IMR-90 (cell line): ENCODE measurements around the gene ZAP70. TPM values are rescaled to one million over a fixed set of nuclear protein-coding genes. Genes with fewer than 3 reads are reported as not detected.

Experiments used
- ATAC-seq: fragments of 200-7000 bp; cut with Tn5 transposase; 2 replicates; pipeline ENCODE4 v1.9.1; 2020; ENCODE audit warnings: low read depth, mild to moderate bottlenecking, moderate library complexity
- Bru-seq: library from RNA; stranded (reverse); fragments of 400-500 nt; gene quantifications from one replicate; lab custom pipeline; 2021; lab: Mats Ljungman, UMichigan
- BruChase-seq, 2 experiments: library from RNA; stranded (reverse); fragments of 400-500 nt; gene quantifications; one replicate each; lab custom pipeline; 2021; lab: Mats Ljungman, UMichigan
- BruUV-seq: library from RNA; stranded (reverse); fragments of 400-500 nt; replicated peaks from 2 replicates; lab custom pipeline; 2021; lab: Mats Ljungman, UMichigan
- CTCF ChIA-PET: fragments of 300-600 bp; formaldehyde crosslinking; extraction: SDS; loops from one replicate; lab custom pipeline; 2021; ENCODE audit warnings: antibody characterized with exemption; lab: Yijun Ruan, JAX
- POLR2A ChIA-PET: fragments of 300-600 bp; sonication (Branson Sonifier 250); formaldehyde crosslinking; loops from one replicate; lab custom pipeline; 2022; ENCODE audit warnings: antibody characterized with exemption; ENCODE audit not compliant: unreplicated experiment; lab: Charles Lee
- DNase-seq: peaks from one replicate; pipeline ENCODE4 v3.0.0; 2013
- H2AFZ ChIP-seq: replicated peaks from 2 replicates; pipeline ENCODE3; 2013; ENCODE audit warnings: low read length, mild to moderate bottlenecking; ENCODE audit not compliant: poor library complexity
- H2AK5ac ChIP-seq: 2 replicates; pipeline ENCODE4 v1.6.1; 2013; ENCODE audit warnings: low read depth, low read length, inconsistent platforms
- H2AK9ac ChIP-seq: replicated peaks from 2 replicates; pipeline ENCODE3; 2013; ENCODE audit warnings: mild to moderate bottlenecking, low read depth, low read length, moderate library complexity; ENCODE audit not compliant: poor library complexity
- H2BK120ac ChIP-seq: 2 replicates; pipeline ENCODE4 v1.6.1; 2013; ENCODE audit warnings: low read depth, low read length, inconsistent platforms
- H2BK15ac ChIP-seq: 3 replicates; pipeline ENCODE4 v1.6.1; 2013; ENCODE audit warnings: low read depth, low read length, inconsistent platforms
- H2BK20ac ChIP-seq: 2 replicates; pipeline ENCODE4 v1.6.1; 2013; ENCODE audit warnings: low read depth, mild to moderate bottlenecking, inconsistent platforms, low read length, moderate library complexity
- H2BK5ac ChIP-seq: 2 replicates; pipeline ENCODE4 v1.6.1; 2013; ENCODE audit warnings: mild to moderate bottlenecking, low read depth, low read length, inconsistent platforms; ENCODE audit not compliant: poor library complexity, severe bottlenecking
- H3K14ac ChIP-seq: replicated peaks from 2 replicates; pipeline ENCODE4 v1.6.1; 2013; ENCODE audit warnings: low read depth, low read length, inconsistent platforms
- H3K18ac ChIP-seq: 2 replicates; pipeline ENCODE4 v1.6.1; 2013; ENCODE audit warnings: low read depth, low read length, control low read depth
- H3K23ac ChIP-seq: 2 replicates; pipeline ENCODE4 v1.6.1; 2013; ENCODE audit warnings: low read depth, low read length, inconsistent platforms
- H3K27ac ChIP-seq: 2 replicates; pipeline ENCODE4 v1.5.1; 2013; ENCODE audit warnings: mild to moderate bottlenecking, control low read depth, low read length; ENCODE audit not compliant: insufficient read depth
- H3K27me3 ChIP-seq: 2 replicates; pipeline ENCODE4 v1.6.1; 2013; ENCODE audit warnings: low read length; ENCODE audit not compliant: control insufficient read depth, insufficient read depth
- H3K36me3 ChIP-seq: 2 replicates; pipeline ENCODE4 v1.6.1; 2013; ENCODE audit warnings: low read length, mixed read lengths; ENCODE audit not compliant: control insufficient read depth, insufficient read depth
- H3K4ac ChIP-seq: 2 replicates; pipeline ENCODE4 v1.6.1; 2013; ENCODE audit warnings: low read depth, low read length, inconsistent platforms
- H3K4me1 ChIP-seq: 2 replicates; pipeline ENCODE4 v1.6.1; 2013; ENCODE audit warnings: low read length, mixed read lengths; ENCODE audit not compliant: control insufficient read depth, insufficient read depth
- H3K4me2 ChIP-seq: 2 replicates; pipeline ENCODE4 v1.6.1; 2013; ENCODE audit warnings: low read depth, mild to moderate bottlenecking, control low read depth, low read length, moderate library complexity
- H3K4me3 ChIP-seq: 2 replicates; pipeline ENCODE4 v1.5.1; 2013; ENCODE audit warnings: low read depth, mild to moderate bottlenecking, control low read depth, low read length, moderate library complexity; ENCODE audit not compliant: insufficient read depth
- H3K56ac ChIP-seq: 2 replicates; pipeline ENCODE4 v1.6.1; 2013; ENCODE audit warnings: low read length, inconsistent platforms; ENCODE audit not compliant: insufficient read depth; ENCODE audit errors: extremely low read depth
- H3K79me1 ChIP-seq, 2 experiments: 2 replicates each; pipeline ENCODE4 v1.6.1; 2013; ENCODE audit warnings: low read length in 2 of 2, inconsistent platforms in 1 of 2, low read depth in 1 of 2
- H3K9ac ChIP-seq: 2 replicates; pipeline ENCODE4 v1.6.1; 2013; ENCODE audit warnings: low read depth, low read length, control low read depth
- H3K9me1 ChIP-seq: 2 replicates; pipeline ENCODE4 v1.6.1; 2013; ENCODE audit warnings: low read length, inconsistent platforms; ENCODE audit not compliant: insufficient read depth
- H3K9me3 ChIP-seq: 2 replicates; pipeline ENCODE4 v1.6.1; 2013; ENCODE audit warnings: low read length; ENCODE audit not compliant: control insufficient read depth, insufficient read depth
- H4K20me1 ChIP-seq: 2 replicates; pipeline ENCODE4 v1.6.1; 2013; ENCODE audit warnings: low read length, inconsistent platforms; ENCODE audit not compliant: insufficient read depth
- H4K5ac ChIP-seq: 2 replicates; pipeline ENCODE4 v1.6.1; 2013; ENCODE audit warnings: mild to moderate bottlenecking, low read depth, low read length, control low read depth
- H4K8ac ChIP-seq, 2 experiments: 2 replicates each; pipeline ENCODE4 v1.6.1; 2013; ENCODE audit warnings: low read depth in 2 of 2, low read length in 2 of 2, control low read depth in 1 of 2, inconsistent platforms in 1 of 2
- H4K91ac ChIP-seq: 2 replicates; pipeline ENCODE4 v1.6.1; 2013; ENCODE audit warnings: low read depth, low read length, inconsistent platforms; ENCODE audit not compliant: insufficient read depth
- CEBPB ChIP-seq: IDR thresholded peaks from 2 replicates; pipeline ENCODE4 v1.6.1; 2012; ENCODE audit warnings: low read depth, low read length, improper control_type of control experiment
- CHD1 ChIP-seq: IDR thresholded peaks from 2 replicates; pipeline ENCODE4 v1.6.1; 2012; ENCODE audit warnings: low read depth, low read length, improper control_type of control experiment
- FOS ChIP-seq: fragments of 150-350 bp; IDR thresholded peaks from 2 replicates; pipeline ENCODE4 v1.6.1; 2016; ENCODE audit warnings: low read depth, low read length
- RCOR1 ChIP-seq: IDR thresholded peaks from 2 replicates; pipeline ENCODE4 v1.6.1; 2012; ENCODE audit warnings: mild to moderate bottlenecking, low read length, improper control_type of control experiment; ENCODE audit not compliant: insufficient replicate concordance
- RFX5 ChIP-seq: IDR thresholded peaks from 2 replicates; pipeline ENCODE4 v1.8.0; 2012; ENCODE audit warnings: low read depth, mild to moderate bottlenecking, low read length, moderate library complexity
- USF2 ChIP-seq: fragments of 150-350 bp; IDR thresholded peaks from 2 replicates; pipeline ENCODE4 v1.6.1; 2017; ENCODE audit warnings: mild to moderate bottlenecking, antibody characterized with exemption, low read length, low read depth
- WGBS, 2 experiments: methylation state at CpG; one replicate each; pipeline versions ENCODE4 v1.1.5 to v1.1.7; 2013; ENCODE audit warnings: missing lambda C conversion rate in 2 of 2; ENCODE audit not compliant: insufficient read length in 1 of 2; ENCODE audit errors: extremely low coverage in 2 of 2; 5-methylcytosine and 5-hydroxymethylcytosine counted together
- dilution Hi-C: fragments of 300-500 bp; cut with HindIII; formaldehyde crosslinking; loops from one replicate; pipeline ENCODE4 v1.14.3; 2018; ENCODE audit warnings: low sequenced_read_pairs; ENCODE audit not compliant: unreplicated experiment
- in situ Hi-C: fragments of 300-500 bp; cut with MboI; formaldehyde crosslinking; loops from 3 replicates; pipeline ENCODE4 v1.14.3; 2019; ENCODE audit warnings: low sequenced_read_pairs, inconsistent platforms, mixed read lengths
- intact Hi-C: fragments of 100-400 bp; cut with micrococcal nuclease; formaldehyde crosslinking; loops from 2 replicates; pipeline ENCODE4 v1.10.0; 2022
- long read RNA-seq: library from polyadenylated mRNA; unstranded; transcript quantifications from one replicate; pipeline ENCODE4 v2.0.0, GENCODE V29; 2021; ENCODE audit not compliant: unreplicated experiment
- polyA plus RNA-seq, 3 experiments: library from polyadenylated mRNA; depleted of rRNA; stranded (reverse); fragments of >200 nt; gene quantifications; 2 replicates each; pipeline ENCODE4 v1.2.3, GENCODE V29; 2012; ENCODE audit warnings: low replicate concordance in 1 of 3
- total RNA-seq: library from RNA; depleted of rRNA; stranded (reverse); fragments of >200 nt; gene quantifications from 2 replicates; pipeline ENCODE4 v1.2.3, GENCODE V29; 2012; rRNA removed

ZAP70 gene
- under 0.01 TPM in 1 of 2 replicates, not detected in the other for total RNA-seq
- 0.09 TPM in 2 replicates for polyA plus RNA-seq (2012; rRNA removed)
- 0.05 TPM in 1 of 2 replicates, not detected in the other for polyA plus RNA-seq (2012; cell fraction: cytosol; rRNA removed)
- 0.76 and 1.7 TPM in 2 replicates for polyA plus RNA-seq (2012; cell fraction: nucleus; rRNA removed; ENCODE audit: low replicate concordance)
- Bru-seq, nascent RNA: percentile 11 among the genes with signal in this experiment
- BruChase-seq, experiment 1, labeled RNA remaining after a 6-hour chase: percentile 17 among the genes with signal in this experiment
- BruChase-seq, experiment 2, labeled RNA remaining after a 2-hour chase: percentile 20 among the genes with signal in this experiment
- long read RNA-seq: 0 reads

- TF ChIP-seq CEBPB (no peak), FOS (no peak), RFX5 (no peak), USF2 (no peak), CHD1 (no peak), RCOR1 (no peak)
- H2AK5ac ChIP-seq: no peak within 1 kb of the TSS
- H3K4ac ChIP-seq: no peak within 1 kb of the TSS
- no peak for ATAC-seq
- H3K9me3 ChIP-seq: no peaks in the 10 kb centered on the region
- H4K91ac ChIP-seq: no peak within 1 kb of the TSS
- POLR2A ChIA-PET: no interaction called here
- no peaks in the 10 kb centered on the region for H3K9me1 ChIP-seq
- H3K27me3 ChIP-seq: peaks cover 22% of the 10 kb centered on the region
- CTCF ChIA-PET: no interaction called here
- H3K14ac ChIP-seq: no peak within 1 kb of the TSS
- no peak within 1 kb of the TSS for H2BK15ac ChIP-seq
- no peak within 1 kb of the TSS for H3K27ac ChIP-seq
- no peak within 1 kb of the TSS for H4K8ac ChIP-seq
- H2BK5ac ChIP-seq: no peak within 1 kb of the TSS
- dilution Hi-C loops: no loop called here
- H3K4me1 ChIP-seq: no peaks in the 10 kb centered on the region
- no peak within 1 kb of the TSS for H3K4me2 ChIP-seq
- H3K4me3 ChIP-seq: no peak within 1 kb of the TSS
- no peak within 1 kb of the TSS for H3K18ac ChIP-seq
- no peak within 1 kb of the TSS for H2BK20ac ChIP-seq
- no peak within 1 kb of the TSS for H3K56ac ChIP-seq
- in situ Hi-C loops: no loop called here
- no peaks in the 10 kb centered on the region for H3K79me1 ChIP-seq
- H3K23ac ChIP-seq: no peak within 1 kb of the TSS
- no peak for DNase-seq
- no peak within 1 kb of the TSS for H2BK120ac ChIP-seq
- peak within 1 kb of the TSS; percentile 75 for H2AFZ ChIP-seq
- BruUV-seq: no TSS peak
- H4K20me1 ChIP-seq: no peaks in the 10 kb centered on the region; the same call in 1 of the 2 replicates
- no peak within 1 kb of the TSS for H4K5ac ChIP-seq
- WGBS, 2 experiments: 67% methylated on average over 10 of the region's 21 CpGs; no CpG with 5 or more reads in 1 of the 2 experiments
- no peaks in the 10 kb centered on the region for H3K36me3 ChIP-seq
- intact Hi-C loops: no loop called here
- H3K9ac ChIP-seq: no peak within 1 kb of the TSS
- H2AK9ac ChIP-seq: peak within 1 kb of the TSS; percentile 16
These were observed at the start of gene ZAP70 for GRCh38 chr2:97713296-97714083. ZAP70 (plus strand) TSS chr2:97713576; CDS start chr2:97724037, 10,461 bp downstream.
